GM19035 (cell line): ENCODE results near the gene CYP4A11.
"Not testable (repeated sequence)": the region's sequence is repeated elsewhere in the genome, so short reads cannot be mapped to it uniquely, and the experiment has no call there.

ENCODE experiments used
- ATAC-seq: cut with Tn5 transposase; IDR thresholded peaks from one replicate; pipeline ENCODE4 v1.9.1; 2021; ENCODE audit not compliant: unreplicated experiment

Gene CYP4A11

DNA sequence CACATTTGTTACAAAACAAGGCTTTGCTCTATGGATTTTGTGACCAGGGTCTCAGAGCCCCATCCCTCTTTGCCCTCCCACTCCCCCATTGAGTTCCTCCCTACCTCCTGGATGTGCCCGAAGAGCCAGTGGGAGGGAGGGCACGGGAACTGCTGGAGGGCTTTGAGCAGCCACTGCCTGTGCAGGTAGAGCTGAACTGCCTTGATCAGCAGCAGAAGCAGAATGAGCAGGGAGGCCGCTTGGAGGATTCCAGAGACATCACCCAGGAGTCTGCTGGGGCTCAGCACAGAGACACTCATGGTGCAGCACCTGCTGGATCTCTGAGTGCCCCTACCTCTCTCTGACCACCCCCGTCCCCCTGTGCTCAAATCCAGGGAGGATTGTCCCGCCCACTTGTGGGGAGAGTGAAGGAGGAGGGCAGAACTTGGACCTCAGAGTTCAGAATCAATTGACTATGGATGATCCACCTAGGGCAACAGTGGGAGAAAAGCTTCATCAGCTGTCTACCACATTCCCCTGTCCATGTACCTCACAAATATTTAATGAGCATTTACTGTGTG is at the start of gene CYP4A11:
Gene CYP4A11, minus strand, starts transcription at position 342 of the 560 bp plus-strand sequence. Its CDS starts 43 bp downstream, at position 299.
- no peak for ATAC-seq

DNA sequence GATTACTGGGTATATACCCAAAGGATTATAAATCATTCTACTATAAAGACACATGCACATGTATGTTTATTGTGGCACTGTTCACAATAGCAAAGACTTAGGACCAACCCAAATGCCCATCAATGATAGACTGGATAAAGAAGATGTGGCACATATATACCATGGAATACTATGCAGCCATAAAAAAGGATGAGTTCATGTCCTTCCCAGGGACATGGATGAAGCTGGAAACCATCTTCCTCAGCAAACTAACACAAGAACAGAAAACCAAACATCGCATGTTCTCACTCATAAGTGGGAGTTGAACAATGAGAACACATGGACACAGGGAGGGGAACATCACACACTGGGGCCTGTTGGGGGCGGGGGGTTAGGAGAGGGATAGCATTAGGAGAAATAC is 49.3 kb upstream of the CYP4A11 start:
- not testable (repeated sequence) for ATAC-seq

GRCh38 chr1:46983830-46984586 is 42.7 kb upstream of the CYP4A11 start:
- ATAC-seq = no peak

- ATAC-seq = no peak
Measured at GRCh38 chr1:46983166-46983829, 42.0 kb upstream of the CYP4A11 start.

DNA sequence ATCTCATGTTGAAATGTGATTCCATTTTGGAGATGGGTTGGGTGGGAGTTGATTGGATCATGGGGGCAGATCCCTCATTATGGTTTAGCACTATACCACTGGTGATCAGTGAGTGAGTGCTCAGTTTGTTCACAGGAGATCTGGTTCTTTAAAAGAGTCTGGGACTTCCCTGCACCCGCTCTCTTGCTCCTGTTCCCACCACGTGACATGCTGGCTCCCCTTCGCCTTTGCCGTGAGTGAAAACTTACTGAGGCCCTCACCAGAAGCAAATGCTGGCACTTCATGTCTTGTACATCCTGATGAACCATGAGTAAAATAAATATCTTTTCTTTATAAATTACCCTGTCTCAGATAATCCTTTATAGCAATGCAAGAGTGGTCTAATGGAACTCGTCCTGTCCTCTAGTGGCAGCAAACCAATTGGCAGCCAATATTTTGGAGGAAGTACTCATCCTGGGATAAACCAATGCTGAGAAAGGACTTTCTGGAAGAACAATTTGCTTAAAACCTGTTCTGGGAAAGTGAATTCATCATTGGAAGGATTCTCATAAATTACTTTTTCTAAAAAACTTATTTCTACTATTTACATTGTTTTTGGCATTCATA is 27.8 kb upstream of the CYP4A11 start:
- ATAC-seq = no peak

- ATAC-seq = not testable (repeated sequence)
Measured at GRCh38 chr1:46962272-46962671, 21.0 kb upstream of the CYP4A11 start.

DNA sequence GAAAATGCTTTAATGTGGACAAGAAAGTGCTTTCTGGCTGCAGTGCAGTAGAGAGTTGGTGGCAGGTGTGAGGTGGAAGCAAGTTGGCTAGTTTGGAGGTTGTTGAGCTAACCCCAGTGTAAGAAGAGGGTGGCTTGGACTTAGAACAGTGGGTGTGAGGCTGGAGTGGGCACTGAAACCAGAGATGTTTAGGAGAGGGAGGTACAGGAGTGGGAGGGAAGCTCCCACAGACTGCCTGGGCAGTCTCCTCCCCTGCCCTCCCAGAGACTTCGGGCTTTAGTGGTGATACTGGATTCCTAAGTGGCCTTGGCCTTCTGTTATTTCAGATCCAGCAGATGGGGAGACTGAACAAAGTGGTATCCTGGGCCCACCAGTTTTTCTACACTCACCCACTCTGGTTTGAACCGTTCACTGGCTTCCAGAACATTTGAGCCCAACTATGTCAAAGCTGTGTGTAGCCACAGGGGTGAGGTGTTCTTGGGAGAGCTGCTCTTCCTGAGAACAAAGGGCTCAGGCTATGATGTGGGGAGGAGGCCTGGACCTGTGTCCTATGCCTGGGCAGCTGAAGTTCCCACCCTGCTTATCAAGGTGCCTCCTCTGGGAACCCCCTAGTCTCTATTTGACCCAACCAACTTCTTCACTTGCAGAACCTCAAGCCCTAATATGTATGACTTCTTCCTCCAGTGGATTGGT is 19.9 kb upstream of the CYP4A11 start:
- no peak for ATAC-seq

DNA sequence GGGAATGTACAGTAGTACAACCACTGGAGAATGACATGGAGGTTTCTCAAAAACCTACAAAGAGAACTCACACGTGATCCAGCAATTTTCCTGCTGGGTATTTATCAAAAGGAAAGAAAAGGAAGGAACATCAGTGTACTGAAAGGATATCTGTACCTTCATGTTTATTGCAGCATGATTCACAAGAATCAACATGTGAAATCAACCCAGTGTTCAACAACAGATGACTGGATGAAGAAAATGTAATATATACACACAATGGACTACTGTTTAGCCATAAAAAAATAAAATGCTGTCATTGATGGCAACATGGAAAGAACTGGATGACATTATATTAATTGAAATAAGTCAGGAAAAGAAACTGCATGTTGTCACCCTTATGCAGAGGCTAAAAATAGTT is 19.0 kb upstream of the CYP4A11 start:
- no peak for ATAC-seq

GRCh38 chr1:46955116-46955515 is 13.8 kb upstream of the CYP4A11 start:
- not testable (repeated sequence) for ATAC-seq

DNA sequence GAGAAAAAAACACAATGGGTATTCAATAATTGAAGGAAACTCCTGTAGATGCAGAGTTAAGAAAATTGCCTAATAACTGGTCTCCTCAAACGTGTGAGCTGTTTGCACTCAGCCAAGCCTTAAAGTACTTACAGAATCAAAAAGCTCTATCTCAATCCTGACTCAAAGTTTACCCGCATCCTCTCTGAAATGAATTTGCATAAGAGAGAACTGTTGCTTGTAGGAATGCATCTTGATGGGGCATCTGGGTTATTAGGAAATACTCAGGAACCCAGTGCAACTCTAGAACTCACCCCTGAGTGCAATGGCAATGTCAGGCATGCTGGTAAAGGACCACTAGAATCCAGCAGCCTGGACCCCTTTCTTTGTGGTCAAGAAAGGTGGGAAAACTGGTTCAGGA is 12.6 kb upstream of the CYP4A11 start:
- not testable (repeated sequence) for ATAC-seq

GRCh38 chr1:46949417-46949666 is 8.1 kb upstream of the CYP4A11 start:
- ATAC-seq = not testable (repeated sequence)

- ATAC-seq = no peak
Measured at GRCh38 chr1:46948629-46949416, 7.5 kb upstream of the CYP4A11 start.

DNA sequence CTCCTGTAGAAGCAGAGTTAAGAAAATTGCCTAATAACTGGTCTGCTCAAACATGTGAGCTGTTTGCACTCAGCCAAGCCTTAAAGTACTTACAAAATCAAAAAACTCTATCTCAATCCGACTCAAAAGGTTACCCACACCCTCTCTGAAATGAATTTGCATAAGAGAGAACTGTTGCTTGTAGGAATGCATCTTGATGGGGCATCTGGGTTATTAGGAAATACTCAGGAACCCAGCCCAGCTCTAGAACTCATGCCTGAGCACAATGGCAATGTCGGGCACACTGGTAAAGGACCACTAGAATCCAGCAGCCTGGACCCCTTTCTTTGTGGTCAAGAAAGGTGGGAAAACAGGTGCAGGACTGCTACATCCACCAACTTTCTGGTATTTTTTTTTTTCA is 6.4 kb upstream of the CYP4A11 start:
- ATAC-seq = not testable (repeated sequence)

- ATAC-seq = no peak
Measured at GRCh38 chr1:46942086-46942485, 810 bp upstream of the CYP4A11 start.

DNA sequence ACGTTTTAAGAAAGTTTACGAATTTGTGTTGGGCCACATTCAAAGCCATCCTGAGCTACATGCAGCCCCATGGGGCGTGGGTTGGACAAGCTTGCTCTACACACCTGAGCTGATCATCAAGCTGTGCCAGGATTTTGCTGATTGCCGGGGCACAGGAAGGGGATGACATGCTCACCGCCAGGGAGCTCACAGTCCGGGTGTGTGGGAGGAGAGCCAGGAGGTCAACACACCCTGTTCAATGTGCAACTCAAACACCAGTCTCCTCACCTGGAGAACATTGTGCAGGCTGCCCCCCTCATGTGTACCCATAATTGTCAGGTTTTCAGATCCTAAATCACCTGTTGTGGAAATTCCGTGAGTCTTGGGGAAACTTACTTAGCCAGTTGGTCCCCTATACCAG is 969 bp downstream of the CYP4A11 start:
- no peak for ATAC-seq

DNA sequence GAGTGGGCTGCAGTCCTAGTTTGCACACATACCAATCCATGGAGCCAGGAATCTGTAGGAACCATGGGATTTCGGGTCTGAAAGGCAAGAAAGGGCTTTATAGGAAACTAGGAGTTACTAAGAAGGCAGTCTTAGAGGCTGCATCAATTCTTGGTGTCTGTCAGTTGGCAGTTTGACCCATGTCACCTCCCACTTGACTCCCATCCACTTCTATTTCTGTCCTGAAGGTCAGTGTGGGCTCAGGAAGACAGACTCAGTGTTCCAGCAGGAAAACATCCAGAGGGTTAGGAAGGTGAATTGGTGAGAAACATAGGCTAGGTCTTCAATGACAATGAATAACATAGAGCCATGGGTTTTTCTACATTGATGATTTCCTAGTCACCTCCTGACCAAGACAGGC is 4.0 kb downstream of the CYP4A11 start:
- ATAC-seq = no peak

- no peak for ATAC-seq
Measured at GRCh38 chr1:46936788-46937187, 4.5 kb downstream of the CYP4A11 start.

DNA sequence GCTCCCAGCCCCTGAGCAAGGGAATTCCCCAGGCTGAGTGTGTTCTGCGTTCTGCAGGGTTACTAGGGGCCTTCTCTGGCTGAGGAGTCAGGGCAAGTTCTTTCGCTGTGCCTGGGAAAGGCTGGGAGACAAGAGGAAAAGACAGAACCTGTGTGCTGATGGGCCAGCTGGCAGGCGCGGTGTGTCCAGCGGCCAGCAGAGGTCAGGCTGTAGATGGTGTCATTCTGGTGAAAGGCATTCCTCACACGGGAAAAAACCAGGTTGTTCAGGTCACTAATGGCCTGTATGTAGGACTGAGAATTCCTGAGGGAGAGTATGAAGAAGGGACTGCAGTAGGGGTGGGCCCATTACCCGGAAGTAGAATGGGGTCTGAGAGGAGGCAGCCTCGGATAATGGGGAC is 6.4 kb downstream of the CYP4A11 start:
- ATAC-seq = not testable (repeated sequence)

DNA sequence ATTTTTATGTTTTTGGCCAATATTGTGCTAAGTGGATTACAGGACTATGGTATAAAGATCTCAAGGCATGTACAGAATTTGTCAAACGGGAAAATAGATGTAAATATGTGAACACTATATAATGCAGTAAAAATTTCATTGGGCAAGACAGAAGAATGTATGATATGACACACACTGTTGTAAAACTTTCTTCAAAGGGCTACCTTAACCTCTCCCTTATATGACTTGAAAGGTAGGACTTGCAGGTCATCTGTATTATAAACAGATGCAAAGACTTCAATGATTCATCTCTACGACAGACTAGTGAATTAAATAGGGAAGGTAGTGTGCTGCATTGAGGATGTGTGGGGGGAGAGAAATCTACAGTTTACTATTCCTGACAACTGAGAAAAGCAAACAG is 9.3 kb downstream of the CYP4A11 start:
- not testable (repeated sequence) for ATAC-seq

GRCh38 chr1:46931151-46931550 is 10.1 kb downstream of the CYP4A11 start:
- ATAC-seq = no peak
